IPS DF 19.7 (cell line): ENCODE measurements around the gene TMEM125.

ENCODE experiments used
- DNase-seq: peaks from one replicate; pipeline ENCODE4 v3.0.0-alpha.2; 2013; ENCODE audit warnings: low read depth, low spot score

TMEM125 gene

DNA sequence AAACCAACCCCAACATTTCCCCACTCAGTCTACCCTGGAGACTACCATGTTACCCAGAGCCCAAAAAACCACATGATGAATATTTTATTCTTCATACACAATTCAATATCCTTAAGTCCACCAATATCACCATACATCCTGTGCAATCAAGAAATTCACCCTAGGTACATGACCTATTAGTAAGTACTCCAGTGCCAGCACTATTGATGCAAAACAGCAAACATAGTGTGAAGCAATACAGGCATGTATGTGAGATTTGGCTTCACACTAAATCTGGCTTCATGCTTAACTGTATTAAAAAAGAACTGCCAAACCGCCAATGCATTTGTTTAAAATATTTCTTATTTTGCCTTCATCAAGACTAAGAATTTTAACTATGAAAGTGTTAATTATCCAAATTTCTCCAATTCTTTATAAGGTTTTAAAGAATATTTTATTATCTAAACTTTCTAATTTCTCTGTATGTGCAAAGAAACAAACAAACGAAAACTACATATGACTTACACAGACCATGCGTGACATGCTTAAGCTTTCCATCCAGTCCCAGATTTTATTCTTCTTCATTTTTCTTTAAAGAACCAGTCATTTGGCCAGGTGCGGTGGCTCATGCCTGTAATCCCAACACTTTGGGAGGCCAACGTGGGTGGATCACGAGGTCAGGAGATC, 22.4 kb upstream of the TMEM125 start:
- DNase-seq = no peak

- no peak for DNase-seq
Observed at GRCh38 chr1:43250351-43250761, 19.4 kb upstream of the TMEM125 start.

GRCh38 chr1:43251024-43251423, 18.8 kb upstream of the TMEM125 start:
- no peak for DNase-seq

GRCh38 chr1:43252225-43252624, 17.6 kb upstream of the TMEM125 start:
- no peak for DNase-seq

- no peak for DNase-seq
Observed at GRCh38 chr1:43253173-43253572, 16.6 kb upstream of the TMEM125 start.

DNA sequence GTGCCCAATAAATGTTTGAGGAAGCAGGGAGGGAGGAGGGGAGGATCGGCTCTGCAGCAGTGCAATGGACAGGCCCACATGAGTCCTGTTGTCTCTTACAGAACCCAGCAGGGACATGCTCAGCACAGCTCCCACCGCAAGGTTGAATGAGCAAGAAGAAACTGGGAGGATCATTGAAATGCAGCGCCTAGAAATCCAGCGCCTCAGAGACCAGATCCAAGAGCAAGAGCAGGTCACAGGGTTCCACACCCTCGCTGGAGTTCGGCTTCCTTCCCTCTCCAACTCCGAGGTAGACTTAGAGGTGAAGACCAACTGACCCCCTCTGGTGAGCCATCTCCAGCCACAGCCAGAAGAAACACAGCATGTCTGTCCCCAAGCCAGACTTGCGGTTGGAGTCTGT, 15.9 kb upstream of the TMEM125 start:
- DNase-seq = no peak

DNA sequence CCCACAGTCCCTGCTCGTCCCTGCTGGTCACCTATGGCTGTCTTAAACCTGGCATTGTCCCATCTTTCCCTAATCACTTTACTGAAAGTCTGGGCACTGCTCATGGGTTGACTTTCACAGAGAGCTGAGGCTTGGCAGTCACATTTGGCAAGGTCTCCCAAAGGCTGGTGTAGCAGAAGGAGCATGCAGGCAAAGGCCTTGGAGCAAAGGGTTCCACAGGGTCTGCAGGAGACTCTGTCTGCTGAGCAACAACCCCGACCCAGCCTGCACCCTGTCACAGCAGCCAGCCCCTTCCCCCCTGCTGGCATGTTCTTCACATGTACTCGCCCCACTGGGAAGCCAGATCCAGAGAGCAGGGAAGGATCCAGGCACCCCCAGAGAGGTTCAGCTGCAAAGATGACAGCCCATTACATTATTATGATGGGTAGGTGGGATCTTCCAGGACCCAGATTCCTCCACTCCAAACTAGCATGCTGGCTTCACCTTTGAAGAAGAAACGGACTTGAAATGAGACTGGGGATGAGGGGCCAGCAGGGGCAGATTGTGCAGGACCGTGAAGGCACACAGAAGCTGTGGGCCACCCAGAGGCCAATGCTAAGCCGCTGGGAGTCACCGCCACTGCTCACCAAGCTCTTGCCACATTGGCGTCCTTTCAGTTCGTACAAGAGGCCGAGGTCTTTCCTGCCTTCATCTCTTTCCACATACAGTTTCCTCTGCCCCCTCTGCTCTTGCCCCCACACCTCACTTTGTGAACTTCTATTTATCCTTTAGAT, 14.2 kb upstream of the TMEM125 start:
- DNase-seq = no peak

- DNase-seq = no peak
Observed at GRCh38 chr1:43256675-43257570, 12.9 kb upstream of the TMEM125 start.

GRCh38 chr1:43258370-43258769, 11.4 kb upstream of the TMEM125 start:
- DNase-seq = no peak

DNA sequence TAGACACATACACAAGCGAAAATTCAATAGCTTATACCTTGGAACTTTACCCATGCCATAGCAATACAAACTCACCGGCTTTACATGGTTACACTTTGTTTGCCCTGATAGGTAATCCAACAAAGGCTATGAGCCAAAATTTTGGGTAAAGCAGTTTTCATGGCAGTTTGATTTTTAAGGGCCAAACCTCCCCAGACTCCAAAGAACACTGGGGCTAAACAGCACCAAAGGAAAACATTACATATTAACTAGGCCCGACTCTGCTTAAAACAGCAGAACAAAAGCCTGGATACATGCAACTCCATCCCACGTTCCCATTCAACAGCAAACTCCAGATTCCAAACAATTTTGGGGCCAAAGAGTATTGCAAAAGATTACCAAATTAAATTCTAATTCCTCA, 4.4 kb upstream of the TMEM125 start:
- no peak for DNase-seq

DNA sequence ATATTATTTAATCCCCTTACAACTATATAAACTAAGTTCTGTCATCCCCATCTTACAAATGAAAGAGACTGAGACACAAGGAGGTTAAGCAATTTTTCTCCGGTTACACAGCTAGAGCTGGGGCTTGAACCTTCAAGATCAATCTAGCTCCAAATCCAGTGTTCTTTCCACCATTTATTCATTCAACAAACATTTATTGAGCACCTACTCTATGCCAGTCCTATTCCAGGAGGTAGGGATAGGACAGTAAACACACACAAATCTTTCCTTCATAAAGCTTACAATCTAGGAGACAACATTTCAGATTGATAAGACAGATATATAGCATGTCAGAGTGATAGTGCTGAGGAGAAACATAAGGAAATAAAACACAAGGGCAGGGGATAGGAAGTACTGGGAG, 2.9 kb upstream of the TMEM125 start:
- DNase-seq = no peak

DNA sequence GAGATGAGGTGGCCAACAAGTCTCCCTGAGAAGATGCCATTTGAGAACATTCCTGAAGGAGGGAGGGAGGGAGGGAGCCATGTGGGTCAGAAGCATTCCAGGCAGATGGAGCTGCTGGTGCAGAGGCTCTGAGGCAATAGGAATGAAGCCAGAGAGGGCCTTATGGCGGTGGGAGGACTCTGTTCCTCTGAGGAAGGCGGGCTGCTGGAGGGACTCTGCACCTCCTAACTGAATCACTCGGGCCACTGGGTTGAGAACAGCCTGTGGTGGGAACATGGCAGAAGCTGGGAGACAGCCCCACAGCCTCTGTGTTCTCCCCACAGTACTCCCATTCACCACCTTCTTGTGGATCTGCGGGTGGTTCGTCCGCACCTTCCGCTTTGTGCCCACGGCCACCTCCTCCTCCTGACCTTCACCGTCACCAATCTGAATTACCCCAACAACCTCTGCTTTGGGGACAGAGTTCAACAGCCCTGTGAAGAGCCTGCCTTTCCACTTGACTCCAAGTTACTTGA, 2.4 kb upstream of the TMEM125 start:
- DNase-seq = no peak

DNA sequence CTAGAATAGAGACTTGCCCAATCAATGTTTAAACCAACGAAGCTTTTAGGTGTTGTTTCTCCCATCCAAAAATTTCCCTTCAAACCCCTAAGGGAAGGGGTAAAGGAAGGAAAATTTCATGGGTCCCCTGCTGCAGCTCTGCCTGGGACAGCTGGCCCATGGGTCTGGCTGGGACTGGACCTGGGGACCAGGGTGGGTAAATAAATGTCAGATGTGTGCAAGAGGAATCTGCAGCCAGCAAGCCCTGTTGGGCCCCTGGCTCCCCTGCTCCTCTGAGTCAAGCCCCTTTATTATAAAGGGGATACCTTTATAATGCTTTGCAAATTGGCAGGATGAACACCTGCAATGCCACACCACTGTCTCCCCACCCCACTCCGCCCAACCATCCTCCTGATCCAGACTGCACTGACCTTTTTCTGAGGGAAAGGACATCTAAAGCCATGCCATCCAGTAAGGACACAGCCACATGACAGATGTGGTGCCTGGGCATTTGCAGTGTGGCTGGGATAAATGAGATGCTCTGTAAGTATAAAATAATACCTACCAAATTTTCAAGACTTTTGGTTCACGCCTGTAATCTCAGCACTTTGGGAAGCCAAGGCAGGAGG, 1.9 kb upstream of the TMEM125 start:
- DNase-seq = no peak

DNA sequence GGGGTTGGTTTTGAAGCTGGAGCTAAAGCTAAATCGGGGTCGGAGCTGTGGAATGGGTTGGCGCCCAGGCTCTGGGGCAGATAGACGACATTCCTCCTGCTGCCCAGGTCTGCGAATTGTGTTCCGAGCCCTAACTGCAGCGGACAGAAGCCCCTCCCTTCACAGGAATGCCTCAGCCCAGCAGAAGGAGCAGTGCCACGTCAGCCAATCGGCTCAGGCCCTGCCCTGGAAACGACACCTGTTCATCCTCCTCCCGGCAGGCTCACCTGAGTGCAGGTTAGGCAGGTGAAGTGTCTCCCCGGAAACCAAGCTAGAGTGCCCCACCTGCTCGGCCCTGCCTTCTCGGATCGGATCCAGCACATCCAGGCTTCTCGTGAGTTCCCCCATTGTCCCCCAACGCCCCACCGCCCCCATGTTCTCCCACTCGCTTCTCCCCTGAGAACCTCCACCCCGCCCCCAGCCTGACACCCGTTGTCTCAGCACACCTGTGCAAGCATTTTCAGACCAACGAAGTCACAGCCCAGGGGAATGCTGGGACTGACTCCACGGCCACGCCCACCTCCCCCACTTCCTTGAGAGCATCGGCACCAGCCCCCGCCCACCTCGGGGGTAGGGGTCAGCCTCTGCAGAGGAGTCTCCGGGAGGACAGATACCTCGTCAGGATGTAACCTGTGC, 775 bp downstream of the TMEM125 start:
- DNase-seq = peak; percentile 97

- no peak for DNase-seq
Observed at GRCh38 chr1:43271186-43272118, 1.7 kb downstream of the TMEM125 start.

DNA sequence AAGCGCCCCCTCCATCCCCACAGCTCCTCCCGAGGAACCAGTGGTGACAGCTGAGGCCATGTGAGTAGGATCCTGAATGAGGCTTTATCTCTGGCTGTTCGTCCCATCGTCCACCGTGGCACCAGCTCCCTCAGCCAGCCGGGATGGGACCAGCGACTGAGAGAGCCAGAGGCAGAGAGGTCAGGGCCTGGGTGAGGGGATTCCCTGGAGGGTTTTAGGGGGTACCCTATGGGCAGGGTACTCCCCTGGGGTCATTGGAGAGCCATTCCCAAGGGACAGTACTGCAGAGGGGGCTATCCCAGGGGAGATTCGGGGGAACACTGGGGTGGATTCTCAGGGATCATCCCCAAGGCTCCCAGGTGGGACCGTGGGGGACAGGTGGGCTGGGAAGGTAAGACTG, 2.4 kb downstream of the TMEM125 start:
- no peak for DNase-seq

DNA sequence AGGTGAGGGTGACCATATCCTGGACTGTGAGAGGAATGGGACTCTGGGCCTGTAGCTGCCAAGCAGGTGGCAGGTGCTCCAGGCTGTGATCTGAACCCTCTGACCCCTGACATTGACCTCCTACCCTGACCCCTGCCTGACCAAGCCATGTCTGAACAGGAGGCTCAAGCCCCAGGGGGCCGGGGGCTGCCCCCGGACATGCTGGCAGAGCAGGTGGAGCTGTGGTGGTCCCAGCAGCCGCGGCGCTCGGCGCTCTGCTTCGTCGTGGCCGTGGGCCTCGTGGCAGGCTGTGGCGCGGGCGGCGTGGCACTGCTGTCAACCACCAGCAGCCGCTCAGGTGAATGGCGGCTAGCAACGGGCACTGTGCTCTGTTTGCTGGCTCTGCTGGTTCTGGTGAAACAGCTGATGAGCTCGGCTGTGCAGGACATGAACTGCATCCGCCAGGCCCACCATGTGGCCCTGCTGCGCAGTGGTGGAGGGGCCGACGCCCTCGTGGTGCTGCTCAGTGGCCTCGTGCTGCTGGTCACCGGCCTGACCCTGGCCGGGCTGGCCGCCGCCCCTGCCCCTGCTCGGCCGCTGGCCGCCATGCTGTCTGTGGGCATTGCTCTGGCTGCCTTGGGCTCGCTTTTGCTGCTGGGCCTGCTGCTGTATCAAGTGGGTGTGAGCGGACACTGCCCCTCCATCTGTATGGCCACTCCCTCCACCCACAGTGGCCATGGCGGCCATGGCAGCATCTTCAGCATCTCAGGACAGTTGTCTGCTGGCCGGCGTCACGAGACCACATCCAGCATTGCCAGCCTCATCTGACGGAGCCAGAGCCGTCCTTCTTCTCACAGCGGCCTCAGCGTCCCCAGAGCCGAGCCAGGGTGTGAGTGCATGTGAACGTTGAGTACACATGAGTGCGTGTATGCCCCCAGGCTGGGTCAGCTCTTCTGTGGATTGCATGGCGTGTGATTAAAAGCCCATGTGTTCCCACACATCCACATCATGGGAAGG, 3.1 kb downstream of the TMEM125 start:
- no peak for DNase-seq

DNA sequence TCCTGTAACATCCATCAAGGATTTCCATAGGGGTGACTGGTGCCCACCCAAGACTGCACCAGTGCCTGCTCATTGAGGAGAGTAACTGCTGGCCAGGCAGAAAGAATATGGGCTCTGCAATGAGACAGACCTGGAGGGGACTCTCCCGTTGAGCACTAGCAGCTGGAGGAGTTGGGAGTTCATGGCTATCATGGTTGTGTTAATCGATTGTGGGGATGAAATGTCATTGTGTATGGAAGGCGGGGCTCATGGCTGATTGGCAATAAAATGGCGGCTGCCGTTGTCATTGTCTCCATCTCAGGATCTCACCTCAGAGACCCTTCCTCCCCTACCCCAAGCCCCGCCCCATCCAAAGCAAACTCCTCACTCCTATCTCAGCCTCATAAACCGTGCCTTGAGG, 3.9 kb downstream of the TMEM125 start:
- DNase-seq = no peak
